HL-60 (cell line): ENCODE measurements around the gene LIN9.

Source experiments
- POLR2AphosphoS5 ChIP-seq: IDR thresholded peaks from 2 replicates; pipeline ENCODE4 v1.6.1; 2012; ENCODE audit warnings: low read depth
- REST ChIP-seq: IDR thresholded peaks from 2 replicates; pipeline ENCODE4 v1.6.1; 2012; ENCODE audit warnings: low read depth; ENCODE audit not compliant: insufficient replicate concordance

- TF ChIP-seq POLR2AphosphoS5 (no peak), REST (no peak)
Measured at GRCh38 chr1:226261818-226262217, 47.1 kb downstream of the LIN9 start.
